IMR-90 (cell line): ENCODE results near the gene DNASE2. TPM values are rescaled to one million over a fixed set of nuclear protein-coding genes. Genes with fewer than 3 reads are reported as not detected.
A peak's percentile ranks its signal among the peaks of the same experiment; 100 is the strongest.

ENCODE experiments used
- ATAC-seq: fragments of 200-7000 bp; cut with Tn5 transposase; 2 replicates; pipeline ENCODE4 v1.9.1; 2020; ENCODE audit warnings: low read depth, mild to moderate bottlenecking, moderate library complexity
- BruUV-seq: library from RNA; stranded (reverse); fragments of 400-500 nt; replicated peaks from 2 replicates; lab custom pipeline; 2021; lab: Mats Ljungman, UMichigan
- CTCF ChIA-PET: fragments of 300-600 bp; formaldehyde crosslinking; extraction: SDS; loops from one replicate; lab custom pipeline; 2021; ENCODE audit warnings: antibody characterized with exemption; lab: Yijun Ruan, JAX
- POLR2A ChIA-PET: fragments of 300-600 bp; sonication (Branson Sonifier 250); formaldehyde crosslinking; loops from one replicate; lab custom pipeline; 2022; ENCODE audit warnings: antibody characterized with exemption; ENCODE audit not compliant: unreplicated experiment; lab: Charles Lee
- DNase-seq: peaks from one replicate; pipeline ENCODE4 v3.0.0; 2013
- H2AFZ ChIP-seq: replicated peaks from 2 replicates; pipeline ENCODE3; 2013; ENCODE audit warnings: low read length, mild to moderate bottlenecking; ENCODE audit not compliant: poor library complexity
- H2AK5ac ChIP-seq: 2 replicates; pipeline ENCODE4 v1.6.1; 2013; ENCODE audit warnings: low read depth, low read length, inconsistent platforms
- H2AK9ac ChIP-seq: replicated peaks from 2 replicates; pipeline ENCODE3; 2013; ENCODE audit warnings: mild to moderate bottlenecking, low read depth, low read length, moderate library complexity; ENCODE audit not compliant: poor library complexity
- H2BK120ac ChIP-seq: 2 replicates; pipeline ENCODE4 v1.6.1; 2013; ENCODE audit warnings: low read depth, low read length, inconsistent platforms
- H2BK15ac ChIP-seq: 3 replicates; pipeline ENCODE4 v1.6.1; 2013; ENCODE audit warnings: low read depth, low read length, inconsistent platforms
- H2BK20ac ChIP-seq: 2 replicates; pipeline ENCODE4 v1.6.1; 2013; ENCODE audit warnings: low read depth, mild to moderate bottlenecking, inconsistent platforms, low read length, moderate library complexity
- H2BK5ac ChIP-seq: 2 replicates; pipeline ENCODE4 v1.6.1; 2013; ENCODE audit warnings: mild to moderate bottlenecking, low read depth, low read length, inconsistent platforms; ENCODE audit not compliant: poor library complexity, severe bottlenecking
- H3K14ac ChIP-seq: replicated peaks from 2 replicates; pipeline ENCODE4 v1.6.1; 2013; ENCODE audit warnings: low read depth, low read length, inconsistent platforms
- H3K18ac ChIP-seq: 2 replicates; pipeline ENCODE4 v1.6.1; 2013; ENCODE audit warnings: low read depth, low read length, control low read depth
- H3K23ac ChIP-seq: 2 replicates; pipeline ENCODE4 v1.6.1; 2013; ENCODE audit warnings: low read depth, low read length, inconsistent platforms
- H3K27ac ChIP-seq: 2 replicates; pipeline ENCODE4 v1.5.1; 2013; ENCODE audit warnings: mild to moderate bottlenecking, control low read depth, low read length; ENCODE audit not compliant: insufficient read depth
- H3K27me3 ChIP-seq: 2 replicates; pipeline ENCODE4 v1.6.1; 2013; ENCODE audit warnings: low read length; ENCODE audit not compliant: control insufficient read depth, insufficient read depth
- H3K36me3 ChIP-seq: 2 replicates; pipeline ENCODE4 v1.6.1; 2013; ENCODE audit warnings: low read length, mixed read lengths; ENCODE audit not compliant: control insufficient read depth, insufficient read depth
- H3K4ac ChIP-seq: 2 replicates; pipeline ENCODE4 v1.6.1; 2013; ENCODE audit warnings: low read depth, low read length, inconsistent platforms
- H3K4me1 ChIP-seq: 2 replicates; pipeline ENCODE4 v1.6.1; 2013; ENCODE audit warnings: low read length, mixed read lengths; ENCODE audit not compliant: control insufficient read depth, insufficient read depth
- H3K4me2 ChIP-seq: 2 replicates; pipeline ENCODE4 v1.6.1; 2013; ENCODE audit warnings: low read depth, mild to moderate bottlenecking, control low read depth, low read length, moderate library complexity
- H3K4me3 ChIP-seq: 2 replicates; pipeline ENCODE4 v1.5.1; 2013; ENCODE audit warnings: low read depth, mild to moderate bottlenecking, control low read depth, low read length, moderate library complexity; ENCODE audit not compliant: insufficient read depth
- H3K56ac ChIP-seq: 2 replicates; pipeline ENCODE4 v1.6.1; 2013; ENCODE audit warnings: low read length, inconsistent platforms; ENCODE audit not compliant: insufficient read depth; ENCODE audit errors: extremely low read depth
- H3K79me1 ChIP-seq, 2 experiments: 2 replicates each; pipeline ENCODE4 v1.6.1; 2013; ENCODE audit warnings: low read length in 2 of 2, inconsistent platforms in 1 of 2, low read depth in 1 of 2
- H3K9ac ChIP-seq: 2 replicates; pipeline ENCODE4 v1.6.1; 2013; ENCODE audit warnings: low read depth, low read length, control low read depth
- H3K9me1 ChIP-seq: 2 replicates; pipeline ENCODE4 v1.6.1; 2013; ENCODE audit warnings: low read length, inconsistent platforms; ENCODE audit not compliant: insufficient read depth
- H3K9me3 ChIP-seq: 2 replicates; pipeline ENCODE4 v1.6.1; 2013; ENCODE audit warnings: low read length; ENCODE audit not compliant: control insufficient read depth, insufficient read depth
- H4K20me1 ChIP-seq: 2 replicates; pipeline ENCODE4 v1.6.1; 2013; ENCODE audit warnings: low read length, inconsistent platforms; ENCODE audit not compliant: insufficient read depth
- H4K5ac ChIP-seq: 2 replicates; pipeline ENCODE4 v1.6.1; 2013; ENCODE audit warnings: mild to moderate bottlenecking, low read depth, low read length, control low read depth
- H4K8ac ChIP-seq, 2 experiments: 2 replicates each; pipeline ENCODE4 v1.6.1; 2013; ENCODE audit warnings: low read depth in 2 of 2, low read length in 2 of 2, control low read depth in 1 of 2, inconsistent platforms in 1 of 2
- H4K91ac ChIP-seq: 2 replicates; pipeline ENCODE4 v1.6.1; 2013; ENCODE audit warnings: low read depth, low read length, inconsistent platforms; ENCODE audit not compliant: insufficient read depth
- BHLHE40 ChIP-seq: fragments of 150-350 bp; IDR thresholded peaks from 2 replicates; pipeline ENCODE4 v1.6.1; 2016; ENCODE audit warnings: mild to moderate bottlenecking, low read depth, low read length
- CEBPB ChIP-seq: IDR thresholded peaks from 2 replicates; pipeline ENCODE4 v1.6.1; 2012; ENCODE audit warnings: low read depth, low read length, improper control_type of control experiment
- CHD1 ChIP-seq: IDR thresholded peaks from 2 replicates; pipeline ENCODE4 v1.6.1; 2012; ENCODE audit warnings: low read depth, low read length, improper control_type of control experiment
- CTCF ChIP-seq: conservative IDR thresholded peaks from 2 replicates; pipeline ENCODE4 v1.5.1; 2012; ENCODE audit warnings: mild to moderate bottlenecking, low read depth, low read length, improper control_type of control experiment
- ELK1 ChIP-seq: fragments of 150-350 bp; IDR thresholded peaks from 2 replicates; pipeline ENCODE4 v1.6.1; 2016; ENCODE audit warnings: low read depth, mild to moderate bottlenecking, low read length, moderate library complexity, borderline replicate concordance
- FOS ChIP-seq: fragments of 150-350 bp; IDR thresholded peaks from 2 replicates; pipeline ENCODE4 v1.6.1; 2016; ENCODE audit warnings: low read depth, low read length
- MAFK ChIP-seq: IDR thresholded peaks from 2 replicates; pipeline ENCODE4 v1.6.1; 2012; ENCODE audit warnings: low read depth, low read length, improper control_type of control experiment
- MAZ ChIP-seq: IDR thresholded peaks from 2 replicates; pipeline ENCODE4 v1.6.1; 2012; ENCODE audit warnings: low read depth, mild to moderate bottlenecking, low read length, improper control_type of control experiment, moderate library complexity, borderline replicate concordance
- MXI1 ChIP-seq: IDR thresholded peaks from 2 replicates; pipeline ENCODE4 v1.6.1; 2012; ENCODE audit warnings: low read depth, mild to moderate bottlenecking, low read length, moderate library complexity, borderline replicate concordance
- NFE2L2 ChIP-seq: fragments of 150-350 bp; IDR thresholded peaks from 2 replicates; pipeline ENCODE4 v1.6.1; 2016; ENCODE audit warnings: low read depth, mild to moderate bottlenecking, low read length
- POLR2A ChIP-seq: IDR thresholded peaks from 2 replicates; pipeline ENCODE4 v1.6.1; 2012; ENCODE audit warnings: mild to moderate bottlenecking, low read depth, low read length
- RAD21 ChIP-seq: IDR thresholded peaks from 2 replicates; pipeline ENCODE4 v1.6.1; 2012; ENCODE audit warnings: low read length, improper control_type of control experiment
- RCOR1 ChIP-seq: IDR thresholded peaks from 2 replicates; pipeline ENCODE4 v1.6.1; 2012; ENCODE audit warnings: mild to moderate bottlenecking, low read length, improper control_type of control experiment; ENCODE audit not compliant: insufficient replicate concordance
- RFX5 ChIP-seq: IDR thresholded peaks from 2 replicates; pipeline ENCODE4 v1.8.0; 2012; ENCODE audit warnings: low read depth, mild to moderate bottlenecking, low read length, moderate library complexity
- WGBS, 2 experiments: methylation state at CpG; one replicate each; pipeline versions ENCODE4 v1.1.5 to v1.1.7; 2013; ENCODE audit warnings: missing lambda C conversion rate in 2 of 2; ENCODE audit not compliant: insufficient read length in 1 of 2; ENCODE audit errors: extremely low coverage in 2 of 2; 5-methylcytosine and 5-hydroxymethylcytosine counted together
- dilution Hi-C: fragments of 300-500 bp; cut with HindIII; formaldehyde crosslinking; loops from one replicate; pipeline ENCODE4 v1.14.3; 2018; ENCODE audit warnings: low sequenced_read_pairs; ENCODE audit not compliant: unreplicated experiment
- in situ Hi-C: fragments of 300-500 bp; cut with MboI; formaldehyde crosslinking; loops from 3 replicates; pipeline ENCODE4 v1.14.3; 2019; ENCODE audit warnings: low sequenced_read_pairs, inconsistent platforms, mixed read lengths
- intact Hi-C: fragments of 100-400 bp; cut with micrococcal nuclease; formaldehyde crosslinking; loops from 2 replicates; pipeline ENCODE4 v1.10.0; 2022
- polyA plus RNA-seq, 3 experiments: library from polyadenylated mRNA; depleted of rRNA; stranded (reverse); fragments of >200 nt; gene quantifications; 2 replicates each; pipeline ENCODE4 v1.2.3, GENCODE V29; 2012; ENCODE audit warnings: low replicate concordance in 1 of 3
- total RNA-seq: library from RNA; depleted of rRNA; stranded (reverse); fragments of >200 nt; gene quantifications from 2 replicates; pipeline ENCODE4 v1.2.3, GENCODE V29; 2012

Gene DNASE2
- total and polyA plus RNA-seq, 2 of the 4 experiments (the other 2 are of a cell fraction): 9.5 to 31.1 TPM

GRCh38 chr19:12886969-12887747, 5.9 kb upstream of the DNASE2 start, which contains the start of gene KLF1:
Gene KLF1 (minus strand): TSS chr19:12887201. CDS start chr19:12887140, 61 bp downstream.
- no peaks in the 10 kb centered on the region for H4K20me1 ChIP-seq
- no peak within 1 kb of the TSS for H3K14ac ChIP-seq
- H3K27me3 ChIP-seq: peaks cover 40% of the 10 kb centered on the region
- H3K4me2 ChIP-seq: peak within 1 kb of the TSS; percentile 41; the same call in 1 of the 2 replicates
- no peaks in the 10 kb centered on the region for H3K9me1 ChIP-seq
- H2AK5ac ChIP-seq: no peak within 1 kb of the TSS
- no TSS peak for BruUV-seq
- no peak within 1 kb of the TSS for H2BK5ac ChIP-seq
- H2BK15ac ChIP-seq: no peak within 1 kb of the TSS
- dilution Hi-C loops: no loop called here
- ChIA-PET CTCF (no interaction called here), POLR2A (interaction anchor here (0.6 kb wide), 1 partner anchor 1354 kb away, joined by 6 read pairs; no protein-coding TSS in a partner anchor)
- peaks cover 8% of the 10 kb centered on the region for H3K4me1 ChIP-seq
- H4K8ac ChIP-seq: no peak within 1 kb of the TSS
- H4K5ac ChIP-seq: no peak within 1 kb of the TSS
- H3K27ac ChIP-seq: no peak within 1 kb of the TSS
- no peak within 1 kb of the TSS for H3K9ac ChIP-seq
- H2AK9ac ChIP-seq: no peak within 1 kb of the TSS
- H3K9me3 ChIP-seq: peaks cover 13% of the 10 kb centered on the region
- no peak for DNase-seq
- H4K91ac ChIP-seq: no peak within 1 kb of the TSS
- H2BK120ac ChIP-seq: no peak within 1 kb of the TSS
- H3K18ac ChIP-seq: no peak within 1 kb of the TSS
- H3K79me1 ChIP-seq: peaks cover 10 to 12% of the 10 kb centered on the region in 2 experiments; a peak in 3 of 4 replicates
- no peak for ATAC-seq
- intact Hi-C loops: no loop called here
- H3K4ac ChIP-seq: no peak within 1 kb of the TSS
- 60% methylated on average over 5 of the region's 17 CpGs; no CpG with 5 or more reads in 1 of the 2 experiments for WGBS, 2 experiments
- no peaks in the 10 kb centered on the region for H3K36me3 ChIP-seq
- in situ Hi-C loops: no loop called here
- H2AFZ ChIP-seq: peak within 1 kb of the TSS; percentile 87
- no peak within 1 kb of the TSS for H3K4me3 ChIP-seq
- no peak within 1 kb of the TSS for H3K23ac ChIP-seq
- no peak within 1 kb of the TSS for H3K56ac ChIP-seq
- no peak for TF ChIP-seq CHD1
- no peak for TF ChIP-seq NFE2L2
- no peak for TF ChIP-seq RAD21
- TF ChIP-seq MAFK: no peak
- no peak for TF ChIP-seq POLR2A
- TF ChIP-seq ELK1: no peak
- no peak for TF ChIP-seq MAZ
- TF ChIP-seq CTCF: no peak
- no peak for TF ChIP-seq RFX5
- no peak for TF ChIP-seq CEBPB
- no peak for TF ChIP-seq MXI1
- TF ChIP-seq BHLHE40: no peak
- no peak for TF ChIP-seq RCOR1
- no peak for TF ChIP-seq FOS
- H2BK20ac ChIP-seq: no peak within 1 kb of the TSS
